HepG2 (cell line): ENCODE measurements around the gene GRIK2. TPM values are rescaled to one million over a fixed set of nuclear protein-coding genes. Genes with fewer than 3 reads are reported as not detected.

Experiments
- ATAC-seq: fragments of 200-7000 bp; cut with Tn5 transposase; 3 replicates; pipeline ENCODE4 v1.9.1; 2020; ENCODE audit warnings: mild to moderate bottlenecking, moderate library complexity
- BruUV-seq: library from RNA; stranded (reverse); fragments of 400-500 nt; replicated peaks from 2 replicates; lab custom pipeline; 2021; lab: Mats Ljungman, UMichigan
- CTCF ChIA-PET: fragments of 300-600 bp; formaldehyde crosslinking; extraction: SDS; loops from one replicate; lab custom pipeline; 2021; ENCODE audit warnings: low total read pairs, inconsistent platforms, low intra/inter-chr PET ratio; lab: Yijun Ruan, JAX
- POLR2A ChIA-PET: fragments of 350-600 bp; sonication (Branson Sonifier 250); formaldehyde crosslinking; loops from one replicate; lab custom pipeline; 2020; ENCODE audit warnings: antibody characterized with exemption, inconsistent platforms; lab: Yijun Ruan, JAX
- DNase-seq: peaks from one replicate; pipeline ENCODE4 v3.0.0-alpha.2; 2015; ENCODE audit warnings: low spot score
- FAIRE-seq: peaks from 3 replicates; lab custom pipeline; 2011; peaks lifted over from hg19 to GRCh38; lab: Jason Lieb, UNC
- H2AFZ ChIP-seq: one replicate; pipeline ENCODE4 v1.6.1; 2011; ENCODE audit warnings: low read length, inconsistent platforms
- H3K27ac ChIP-seq: fragments of 300-600 bp; 3 replicates; pipeline ENCODE4 v1.8.0; 2011; ENCODE audit warnings: mixed run types, mild to moderate bottlenecking, mixed read lengths, low read length, inconsistent platforms; ENCODE audit not compliant: insufficient read depth; ENCODE audit errors: extremely low read length
- H3K27me3 ChIP-seq, 2 experiments: fragments of 200-600 bp in 1 of 2; 2 replicates in 1 of 2; 3 replicates in 1 of 2; pipeline versions ENCODE4 v1.6.0 to v1.8.0; 2011; ENCODE audit warnings: low read length in 2 of 2, mild to moderate bottlenecking in 2 of 2, moderate library complexity in 2 of 2, inconsistent platforms in 1 of 2; ENCODE audit not compliant: insufficient read depth in 2 of 2, control insufficient read depth in 1 of 2
- H3K36me3 ChIP-seq, 2 experiments: fragments of 200-600 bp in 1 of 2; replicated peaks in 1 of 2; 2 replicates in 1 of 2; 3 replicates in 1 of 2; pipeline versions ENCODE4 v1.5.1 to v1.8.0; 2011; ENCODE audit warnings: low read length in 2 of 2, inconsistent platforms in 1 of 2; ENCODE audit not compliant: insufficient read depth in 2 of 2, control insufficient read depth in 1 of 2
- H3K4me1 ChIP-seq: 2 replicates; pipeline ENCODE4 v1.5.1; 2012; ENCODE audit warnings: low read length, inconsistent platforms; ENCODE audit not compliant: insufficient read depth
- H3K4me2 ChIP-seq: 2 replicates; pipeline ENCODE4 v1.6.0; 2011; ENCODE audit warnings: low read depth, low read length, inconsistent platforms
- H3K4me3 ChIP-seq, 3 experiments: fragments of 200-600 bp in 1 of 3; sonication (generic), shearing (Covaris generic) in 1 of 3; replicated peaks in 1 of 3; 2 replicates each; pipeline ENCODE4 v1.5.1; 2011 to 2016; ENCODE audit warnings: low read length in 3 of 3, inconsistent platforms in 2 of 3, low read depth in 2 of 3, mild to moderate bottlenecking in 2 of 3, control low read depth in 1 of 3, mixed read lengths in 1 of 3; ENCODE audit not compliant: insufficient read depth in 1 of 3
- H3K79me2 ChIP-seq: one replicate; pipeline ENCODE4 v1.6.1; 2011; ENCODE audit warnings: low read length, inconsistent platforms; ENCODE audit not compliant: insufficient read depth
- H3K9ac ChIP-seq: 2 replicates; pipeline ENCODE4 v1.6.0; 2011; ENCODE audit warnings: mild to moderate bottlenecking, low read depth, low read length, inconsistent platforms; ENCODE audit not compliant: insufficient read depth
- H3K9me3 ChIP-seq: 2 replicates; pipeline ENCODE4 v1.5.1; 2012; ENCODE audit warnings: mild to moderate bottlenecking, low read length
- H4K20me1 ChIP-seq: 2 replicates; pipeline ENCODE4 v1.6.0; 2011; ENCODE audit warnings: inconsistent platforms, mild to moderate bottlenecking, low read length, moderate library complexity; ENCODE audit not compliant: insufficient read depth
- AGO1 ChIP-seq: fragments of 200-400 bp; formaldehyde crosslinking; IDR thresholded peaks from 2 replicates; pipeline ENCODE4 v1.6.1; 2017; ENCODE audit warnings: mild to moderate bottlenecking, low read depth, low read length, moderate library complexity; ENCODE audit not compliant: poor library complexity, severe bottlenecking
- CENPT ChIP-seq: sonication (generic); formaldehyde crosslinking; IDR thresholded peaks from 2 replicates; pipeline ENCODE4 v1.8.0; 2022; ENCODE audit warnings: low read depth, mild to moderate bottlenecking, moderate library complexity, missing genetic modification reagents
- DBP ChIP-seq: sonication (generic); formaldehyde crosslinking; IDR thresholded peaks from 2 replicates; pipeline ENCODE4 v1.4.0; 2020; ENCODE audit warnings: missing genetic modification reagents; ENCODE audit errors: not compliant biosample characterization
- FUBP1 ChIP-seq: sonication (generic); formaldehyde crosslinking; IDR thresholded peaks from 2 replicates; pipeline ENCODE4 v1.5.1; 2020; ENCODE audit warnings: missing genetic modification reagents, mild to moderate bottlenecking, borderline replicate concordance
- HOXA9 ChIP-seq: sonication (generic); formaldehyde crosslinking; IDR thresholded peaks from 2 replicates; pipeline ENCODE4 v1.8.1; 2022; ENCODE audit warnings: missing genetic modification reagents, mild to moderate bottlenecking, moderate library complexity, borderline replicate concordance
- JUND ChIP-seq: sonication (generic); formaldehyde crosslinking; IDR thresholded peaks from 2 replicates; pipeline ENCODE4 v1.8.0; 2022; ENCODE audit warnings: mild to moderate bottlenecking, missing genetic modification reagents
- MED1 ChIP-seq: sonication (generic); formaldehyde crosslinking; IDR thresholded peaks from 2 replicates; pipeline ENCODE4 v1.4.0; 2020; ENCODE audit warnings: missing genetic modification reagents
- NFYB ChIP-seq: sonication (generic); formaldehyde crosslinking; IDR thresholded peaks from 2 replicates; pipeline ENCODE4 v1.4.0; 2020; ENCODE audit warnings: missing genetic modification reagents
- PLSCR1 ChIP-seq: sonication (generic); formaldehyde crosslinking; IDR thresholded peaks from 2 replicates; pipeline ENCODE4 v1.5.0; 2020; ENCODE audit warnings: missing genetic modification reagents, mild to moderate bottlenecking, borderline replicate concordance
- RFX1 ChIP-seq: fragments of 450-650 bp; IDR thresholded peaks from 2 replicates; pipeline ENCODE4 v1.6.1; 2017
- ZNF784 ChIP-seq: sonication (generic); formaldehyde crosslinking; IDR thresholded peaks from 2 replicates; pipeline ENCODE4 v1.5.1; 2020; ENCODE audit warnings: missing genetic modification reagents, mild to moderate bottlenecking, borderline replicate concordance
- ZSCAN12 ChIP-seq: sonication (generic); formaldehyde crosslinking; IDR thresholded peaks from 2 replicates; pipeline ENCODE4 v1.9.0; 2021; ENCODE audit warnings: mild to moderate bottlenecking, missing genetic modification reagents
- WGBS: methylation state at CpG from one replicate; pipeline ENCODE4 v1.1.6; 2017; ENCODE audit warnings: low lambda C conversion rate; 5-methylcytosine and 5-hydroxymethylcytosine counted together
- in situ Hi-C: cut with HindIII; loops from 2 replicates; pipeline ENCODE4 v1.10.0; 2017; ENCODE audit warnings: low pct_unique_long_range_greater_than_20kb; ENCODE audit not compliant: extremely low pct_ligation_motif_present
- intact Hi-C: fragments of 100-400 bp; cut with micrococcal nuclease; formaldehyde crosslinking; loops from one replicate; pipeline ENCODE4 v1.10.0; 2022; ENCODE audit not compliant: unreplicated experiment
- polyA plus RNA-seq, 8 experiments: library from polyadenylated mRNA; depleted of rRNA in 3 of 8; stranded (reverse) in 7 of 8; unstranded in 1 of 8; fragments of >200 nt; fragmentation: Illumina TruSeq in 4 of 8; extraction: Trizol in 4 of 8; gene quantifications; 2 replicates each; pipeline versions ENCODE4 v1.2.1 to v1.2.3, GENCODE V29; 2011 to 2016; ENCODE audit warnings: low read depth in 4 of 8, missing spikeins in 1 of 8, mixed read lengths in 1 of 8; ENCODE audit not compliant: insufficient read depth in 1 of 8
- total RNA-seq, 5 experiments: library from RNA; depleted of rRNA; stranded (reverse); fragments of >200 nt; fragmentation: Illumina TruSeq; extraction: Trizol; gene quantifications; 2 replicates each; pipeline ENCODE4 v1.2.3, GENCODE V29; 2016; ENCODE audit warnings: low read depth in 1 of 5

GRIK2 gene
- total and polyA plus RNA-seq, 2 of the 13 experiments (the other 11 are each of a cell fraction or from before 2014, with no cell fraction given), result not detected

GRCh38 chr6:101824551-101825345 lies 431.2 kb downstream of the GRIK2 start (continued):
- TF ChIP-seq DBP (CRISPR knock-in tag), result no peak
- TF ChIP-seq CENPT, result no peak
- no peak for TF ChIP-seq FUBP1 (CRISPR knock-in tag)
- TF ChIP-seq RFX1, result no peak
- no peak for TF ChIP-seq ZSCAN12 (CRISPR knock-in tag)
- TF ChIP-seq JUND (CRISPR knock-in tag), result no peak
- TF ChIP-seq, all 625 proteins: peak for 0

- no peak for FAIRE-seq
- Histone ChIP-seq H4K20me1 (no peaks in the 10 kb centered on the region), H3K9me3 (peaks cover 8% of the 10 kb centered on the region; the same call in 1 of the 2 replicates), H3K27ac (no peak overlapping the region), H3K36me3 (no peaks in the 10 kb centered on the region), H3K4me3 (no peak overlapping the region), H3K9ac (no peak overlapping the region), H3K79me2 (no peaks in the 10 kb centered on the region), H3K27me3 (no peaks in the 10 kb centered on the region)
- ChIA-PET CTCF (no interaction called here), POLR2A (no interaction called here)
- DNase-seq, result no peak
- WGBS, result 22% methylated on average over 2 of the region's 2 CpGs
- no TSS peak for BruUV-seq
- TF ChIP-seq ZNF784 (CRISPR knock-in tag), result no peak
- no peak for TF ChIP-seq DBP (CRISPR knock-in tag)
- no peak for TF ChIP-seq ZSCAN12 (CRISPR knock-in tag)
- no peak for TF ChIP-seq PLSCR1 (CRISPR knock-in tag)
- TF ChIP-seq MED1, result no peak
- no peak for TF ChIP-seq HOXA9 (CRISPR knock-in tag)
- no peak for TF ChIP-seq AGO1
- TF ChIP-seq NFYB (CRISPR knock-in tag), result no peak
- TF ChIP-seq, all 625 proteins: peak for 0
- in situ Hi-C loops, result no loop called here
- Histone ChIP-seq H2AFZ (no peak overlapping the region), H3K4me1 (no peaks in the 10 kb centered on the region), H3K4me2 (no peak overlapping the region)
- no peak for ATAC-seq
- intact Hi-C loops, result no loop called here
Observed at GRCh38 chr6:101826269-101826668, 432.8 kb downstream of the GRIK2 start.
